ENCODE data around the gene TM9SF4.

TM9SF4 gene

GRCh38 chr20:32213870-32214269 is 104.4 kb downstream of the TM9SF4 start:
- no peak for DNase-seq

GRCh38 chr20:32215147-32215546 is 105.6 kb downstream of the TM9SF4 start:
- no peak for DNase-seq

GRCh38 chr20:32215729-32216128 is 106.2 kb downstream of the TM9SF4 start:
- DNase-seq, result no peak

GRCh38 chr20:32216179-32217142 is 106.9 kb downstream of the TM9SF4 start:
- no peak for DNase-seq

All from NCI-H1092 treated with DMSO at 0.1 percent for 48 hours (cell line).